Measurements from ENCODE around the gene E2F1. TPM values are rescaled to one million over a fixed set of nuclear protein-coding genes. Genes with fewer than 3 reads are reported as not detected.

E2F1 gene
- total and polyA plus RNA-seq, 2 donors (not counting 1 experiment from before 2014, with no cell fraction given): 2.4 to 2.7 TPM

- H3K4me2 ChIP-seq (replicated peaks; ENCODE audit: low read depth, low read length, poor library complexity, severe bottlenecking): no peak overlapping the region
- no peaks in the 10 kb centered on the region for H3K4me1 ChIP-seq (ENCODE audit: control insufficient read depth in 2 of 2, insufficient read depth in 2 of 2, low read length in 2 of 2)
- no peak overlapping the region for H3K9ac ChIP-seq (ENCODE audit: low read length)
- 89% methylated on average over 7 of the region's 8 CpGs for WGBS (ENCODE audit: insufficient coverage)
- ChIA-PET POLR2A (no interaction called here), CTCF (no interaction called here)
- ATAC-seq (ENCODE audit: low read depth) (no peak), DNase-seq (no peak)
- no peak overlapping the region for H3K4me3 ChIP-seq (ENCODE audit: control extremely low read depth in 1 of 5, extremely low read depth in 1 of 5, insufficient read depth in 1 of 5, low read depth in 2 of 5, low read length in 4 of 5)
- H4K20me1 ChIP-seq (ENCODE audit: control insufficient read depth, insufficient read depth, low read length, poor library complexity, severe bottlenecking): no peaks in the 10 kb centered on the region
- H3K9me3 ChIP-seq (ENCODE audit: control extremely low read depth in 1 of 3, control insufficient read depth in 2 of 3, insufficient read depth in 1 of 3, low read length in 2 of 3): peaks cover 0 to 19% (median 0%) of the 10 kb centered on the region in 3 donors
- H3K36me3 ChIP-seq (replicated peaks in 1 of 2; ENCODE audit: control extremely low read depth in 1 of 2, control insufficient read depth in 1 of 2, extremely low read depth in 1 of 2, insufficient read depth in 2 of 2, low read length in 1 of 2): no peaks in the 10 kb centered on the region
- no peaks in the 10 kb centered on the region for H3K4me1 Mint-ChIP-seq
- no peak overlapping the region for H2AFZ ChIP-seq (ENCODE audit: insufficient read depth, low read depth, low read length, poor library complexity, severe bottlenecking)
- intact Hi-C loops (cut with micrococcal nuclease): no loop called here
- TF ChIP-seq EZH2 (IDR thresholded peaks at IDR 0.05; ENCODE audit: borderline replicate concordance, insufficient read depth, low read depth, low read length, poor library complexity, severe bottlenecking): no peak
- TF ChIP-seq, protein P1, sequence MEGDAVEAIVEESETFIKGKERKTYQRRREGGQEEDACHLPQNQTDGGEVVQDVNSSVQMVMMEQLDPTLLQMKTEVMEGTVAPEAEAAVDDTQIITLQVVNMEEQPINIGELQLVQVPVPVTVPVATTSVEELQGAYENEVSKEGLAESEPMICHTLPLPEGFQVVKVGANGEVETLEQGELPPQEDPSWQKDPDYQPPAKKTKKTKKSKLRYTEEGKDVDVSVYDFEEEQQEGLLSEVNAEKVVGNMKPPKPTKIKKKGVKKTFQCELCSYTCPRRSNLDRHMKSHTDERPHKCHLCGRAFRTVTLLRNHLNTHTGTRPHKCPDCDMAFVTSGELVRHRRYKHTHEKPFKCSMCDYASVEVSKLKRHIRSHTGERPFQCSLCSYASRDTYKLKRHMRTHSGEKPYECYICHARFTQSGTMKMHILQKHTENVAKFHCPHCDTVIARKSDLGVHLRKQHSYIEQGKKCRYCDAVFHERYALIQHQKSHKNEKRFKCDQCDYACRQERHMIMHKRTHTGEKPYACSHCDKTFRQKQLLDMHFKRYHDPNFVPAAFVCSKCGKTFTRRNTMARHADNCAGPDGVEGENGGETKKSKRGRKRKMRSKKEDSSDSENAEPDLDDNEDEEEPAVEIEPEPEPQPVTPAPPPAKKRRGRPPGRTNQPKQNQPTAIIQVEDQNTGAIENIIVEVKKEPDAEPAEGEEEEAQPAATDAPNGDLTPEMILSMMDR (IDR thresholded peaks at IDR 0.05): no peak
- no peak overlapping the region for H3K27ac Mint-ChIP-seq
- no peaks in the 10 kb centered on the region for H3K27me3 ChIP-seq (replicated peaks in 1 of 4; ENCODE audit: control extremely low read depth in 1 of 4, control insufficient read depth in 3 of 4, insufficient read depth in 4 of 4, low read length in 3 of 4)
- no peak overlapping the region for H3K4me3 Mint-ChIP-seq
- H3K79me2 ChIP-seq (ENCODE audit: control insufficient read depth, insufficient read depth, low read length): no peaks in the 10 kb centered on the region
- no peaks in the 10 kb centered on the region for H3K27me3 Mint-ChIP-seq
- no peak overlapping the region for H3K27ac ChIP-seq (ENCODE audit: low read length in 2 of 2)
- H3K9me3 Mint-ChIP-seq (ENCODE audit: insufficient read depth): no peaks in the 10 kb centered on the region
Observed at GRCh38 chr20:33697129-33697528, 10.9 kb upstream of the E2F1 start.

DNA sequence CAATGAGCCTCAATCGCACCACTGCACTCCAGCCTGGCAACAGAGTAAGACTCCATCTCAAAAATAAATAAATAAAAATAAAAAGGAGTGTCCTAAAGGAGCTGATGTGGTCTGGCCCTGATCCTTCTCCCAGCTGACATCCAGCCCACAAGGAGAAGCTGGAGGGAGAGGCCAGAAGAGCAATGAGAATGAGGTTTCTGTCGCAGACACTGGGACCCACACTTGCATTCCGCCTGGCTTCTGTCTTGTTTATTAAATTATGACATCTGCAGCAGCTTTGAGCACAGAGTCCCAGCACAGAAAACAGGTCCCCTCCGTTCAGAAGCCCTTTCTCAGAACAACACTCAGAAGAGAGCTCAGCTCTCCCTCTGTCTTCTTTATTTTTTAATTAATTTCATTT lies 10.3 kb upstream of the E2F1 start:
- no peaks in the 10 kb centered on the region for H3K79me2 ChIP-seq (ENCODE audit: control insufficient read depth, insufficient read depth, low read length)
- Mint-ChIP-seq H3K4me3 (no peak overlapping the region), H3K27ac (no peak overlapping the region), H3K9me3 (ENCODE audit: insufficient read depth) (no peaks in the 10 kb centered on the region), H3K4me1 (no peaks in the 10 kb centered on the region), H3K27me3 (no peaks in the 10 kb centered on the region)
- H3K9ac ChIP-seq (ENCODE audit: low read length): no peak overlapping the region
- TF ChIP-seq, protein P1 (IDR thresholded peaks at IDR 0.05): no peak
- no peak for TF ChIP-seq EZH2 (IDR thresholded peaks at IDR 0.05; ENCODE audit: borderline replicate concordance, insufficient read depth, low read depth, low read length, poor library complexity, severe bottlenecking)
- H3K27ac ChIP-seq (ENCODE audit: low read length in 2 of 2): no peak overlapping the region
- H3K27me3 ChIP-seq (replicated peaks in 1 of 4; ENCODE audit: control extremely low read depth in 1 of 4, control insufficient read depth in 3 of 4, insufficient read depth in 4 of 4, low read length in 3 of 4): no peaks in the 10 kb centered on the region
- no peak overlapping the region for H3K4me3 ChIP-seq (ENCODE audit: control extremely low read depth in 1 of 5, extremely low read depth in 1 of 5, insufficient read depth in 1 of 5, low read depth in 2 of 5, low read length in 4 of 5)
- no peak overlapping the region for H2AFZ ChIP-seq (ENCODE audit: insufficient read depth, low read depth, low read length, poor library complexity, severe bottlenecking)
- WGBS (ENCODE audit: insufficient coverage): 80% methylated on average over 2 of the region's 4 CpGs
- H3K4me1 ChIP-seq (ENCODE audit: control insufficient read depth in 2 of 2, insufficient read depth in 2 of 2, low read length in 2 of 2): no peaks in the 10 kb centered on the region
- no peaks in the 10 kb centered on the region for H3K36me3 ChIP-seq (replicated peaks in 1 of 2; ENCODE audit: control extremely low read depth in 1 of 2, control insufficient read depth in 1 of 2, extremely low read depth in 1 of 2, insufficient read depth in 2 of 2, low read length in 1 of 2)
- ATAC-seq (ENCODE audit: low read depth) (no peak), DNase-seq (no peak)
- CTCF ChIA-PET: no interaction called here
- H3K9me3 ChIP-seq (ENCODE audit: control extremely low read depth in 1 of 3, control insufficient read depth in 2 of 3, insufficient read depth in 1 of 3, low read length in 2 of 3): peaks cover 0 to 19% (median 0%) of the 10 kb centered on the region in 3 donors
- intact Hi-C loops (cut with micrococcal nuclease): no loop called here
- no peak overlapping the region for H3K4me2 ChIP-seq (replicated peaks; ENCODE audit: low read depth, low read length, poor library complexity, severe bottlenecking)
- POLR2A ChIA-PET: no interaction called here
- H4K20me1 ChIP-seq (ENCODE audit: control insufficient read depth, insufficient read depth, low read length, poor library complexity, severe bottlenecking): no peaks in the 10 kb centered on the region

All from B cell (primary cell).